Osteoblast (primary cell): Measurements from ENCODE around the gene RPL27. TPM values are rescaled to one million over a fixed set of nuclear protein-coding genes. Genes with fewer than 3 reads are reported as not detected.

ENCODE experiments used
- DNase-seq: peaks from one replicate; pipeline ENCODE4 v3.0.0; 2011; ENCODE audit warnings: low spot score, mixed read lengths; ENCODE audit not compliant: insufficient read length; ENCODE audit errors: missing footprints
- H2AFZ ChIP-seq: 2 replicates; pipeline ENCODE4 v1.6.0; 2011; ENCODE audit warnings: mild to moderate bottlenecking, low read length
- H3K27ac ChIP-seq: 2 replicates; pipeline ENCODE4 v1.5.1; 2011; ENCODE audit warnings: mild to moderate bottlenecking, low read depth, low read length, moderate library complexity
- H3K27me3 ChIP-seq: 2 replicates; pipeline ENCODE4 v1.6.0; 2012; ENCODE audit warnings: mild to moderate bottlenecking, control low read depth, inconsistent platforms, low read length, moderate library complexity; ENCODE audit not compliant: insufficient read depth
- H3K36me3 ChIP-seq: 2 replicates; pipeline ENCODE4 v1.5.1; 2011; ENCODE audit warnings: mild to moderate bottlenecking, low read length, control low read depth, moderate library complexity; ENCODE audit not compliant: insufficient read depth
- H3K4me1 ChIP-seq: 2 replicates; pipeline ENCODE4 v1.5.1; 2011; ENCODE audit warnings: mild to moderate bottlenecking, low read length, control low read depth, moderate library complexity; ENCODE audit not compliant: insufficient read depth
- H3K4me2 ChIP-seq: 2 replicates; pipeline ENCODE4 v1.6.0; 2011; ENCODE audit warnings: mild to moderate bottlenecking, low read length; ENCODE audit not compliant: insufficient read depth
- H3K4me3 ChIP-seq: fragments of 200-600 bp; sonication (generic); 3 replicates; pipeline ENCODE4 v1.5.1; 2012; ENCODE audit warnings: mild to moderate bottlenecking, low read length, inconsistent platforms; ENCODE audit not compliant: insufficient read depth
- H3K79me2 ChIP-seq: 2 replicates; pipeline ENCODE4 v1.6.0; 2012; ENCODE audit warnings: mild to moderate bottlenecking, low read length, control low read depth, inconsistent platforms; ENCODE audit not compliant: insufficient read depth
- H3K9me3 ChIP-seq: 2 replicates; pipeline ENCODE4 v1.5.1; 2011; ENCODE audit warnings: low read depth, low read length, control low read depth
- H4K20me1 ChIP-seq: 2 replicates; pipeline ENCODE4 v1.6.0; 2012; ENCODE audit warnings: mild to moderate bottlenecking, low read length, control low read depth; ENCODE audit not compliant: insufficient read depth
- total RNA-seq: library from RNA; depleted of rRNA; stranded (reverse); fragments of >200 nt; gene quantifications from 2 replicates; pipeline ENCODE4 v1.2.3, GENCODE V29; 2012
- TF ChIP-seq, protein P1 (sequence below): IDR thresholded peaks from 2 replicates; pipeline ENCODE4 v1.5.1; 2011; ENCODE audit warnings: mild to moderate bottlenecking, low read depth, low read length, moderate library complexity; ENCODE audit errors: extremely low read depth

Gene RPL27
- total RNA-seq, 1 donor, result 878 TPM

- peak overlapping the region; percentile 20 for H3K27ac ChIP-seq
- no peak overlapping the region for H2AFZ ChIP-seq
- H3K9me3 ChIP-seq, result no peaks in the 10 kb centered on the region
- H3K79me2 ChIP-seq, result peaks cover 65% of the 10 kb centered on the region
- peak overlapping the region; percentile 41 for H3K4me2 ChIP-seq
- H4K20me1 ChIP-seq, result peaks cover 26% of the 10 kb centered on the region
- DNase-seq, result peak; percentile 61
- H3K4me3 ChIP-seq, result peak overlapping the region; percentile 16
- peaks cover 30% of the 10 kb centered on the region for H3K4me1 ChIP-seq
- TF ChIP-seq, protein P1, sequence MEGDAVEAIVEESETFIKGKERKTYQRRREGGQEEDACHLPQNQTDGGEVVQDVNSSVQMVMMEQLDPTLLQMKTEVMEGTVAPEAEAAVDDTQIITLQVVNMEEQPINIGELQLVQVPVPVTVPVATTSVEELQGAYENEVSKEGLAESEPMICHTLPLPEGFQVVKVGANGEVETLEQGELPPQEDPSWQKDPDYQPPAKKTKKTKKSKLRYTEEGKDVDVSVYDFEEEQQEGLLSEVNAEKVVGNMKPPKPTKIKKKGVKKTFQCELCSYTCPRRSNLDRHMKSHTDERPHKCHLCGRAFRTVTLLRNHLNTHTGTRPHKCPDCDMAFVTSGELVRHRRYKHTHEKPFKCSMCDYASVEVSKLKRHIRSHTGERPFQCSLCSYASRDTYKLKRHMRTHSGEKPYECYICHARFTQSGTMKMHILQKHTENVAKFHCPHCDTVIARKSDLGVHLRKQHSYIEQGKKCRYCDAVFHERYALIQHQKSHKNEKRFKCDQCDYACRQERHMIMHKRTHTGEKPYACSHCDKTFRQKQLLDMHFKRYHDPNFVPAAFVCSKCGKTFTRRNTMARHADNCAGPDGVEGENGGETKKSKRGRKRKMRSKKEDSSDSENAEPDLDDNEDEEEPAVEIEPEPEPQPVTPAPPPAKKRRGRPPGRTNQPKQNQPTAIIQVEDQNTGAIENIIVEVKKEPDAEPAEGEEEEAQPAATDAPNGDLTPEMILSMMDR, result no peak
- H3K27me3 ChIP-seq, result no peaks in the 10 kb centered on the region
- peaks cover 31% of the 10 kb centered on the region for H3K36me3 ChIP-seq
Observed at GRCh38 chr17:43020030-43020621, 21.9 kb downstream of the RPL27 start.

- Histone ChIP-seq H3K27ac (peak overlapping the region; percentile 77), H3K9me3 (no peaks in the 10 kb centered on the region), H3K4me3 (peak overlapping the region; percentile 100), H3K36me3 (peaks cover 24% of the 10 kb centered on the region), H4K20me1 (peaks cover 26% of the 10 kb centered on the region), H3K79me2 (peaks cover 55% of the 10 kb centered on the region), H2AFZ (peak overlapping the region; percentile 88), H3K4me2 (peak overlapping the region; percentile 90), H3K27me3 (no peaks in the 10 kb centered on the region), H3K4me1 (peaks cover 27% of the 10 kb centered on the region)
- TF ChIP-seq, protein P1, result no peak
- peak; percentile 97 for DNase-seq
Observed at GRCh38 chr17:43020789-43021740, 22.8 kb downstream of the RPL27 start.

- peaks cover 48% of the 10 kb centered on the region for H3K79me2 ChIP-seq
- H3K27me3 ChIP-seq, result no peaks in the 10 kb centered on the region
- H3K4me3 ChIP-seq, result peak within 1 kb of the TSS; percentile 100
- peaks cover 21% of the 10 kb centered on the region for H4K20me1 ChIP-seq
- H3K4me2 ChIP-seq, result peak within 1 kb of the TSS; percentile 90
- H3K27ac ChIP-seq, result peak within 1 kb of the TSS; percentile 77
- H3K36me3 ChIP-seq, result peaks cover 20% of the 10 kb centered on the region
- DNase-seq, result peak; percentile 99
- TF ChIP-seq, protein P1, result no peak
- H3K4me1 ChIP-seq, result peaks cover 27% of the 10 kb centered on the region
- H3K9me3 ChIP-seq, result no peaks in the 10 kb centered on the region
- peak within 1 kb of the TSS; percentile 88 for H2AFZ ChIP-seq
Observed at GRCh38 chr17:43021741-43022512, 23.7 kb downstream of the RPL27 start, which contains the start of gene VAT1. Gene VAT1 (minus strand): TSS chr17:43022385. CDS start chr17:43022322, 63 bp downstream.
